Epithelial cell of esophagus (primary cell): ENCODE data around the gene ZNF444.
A peak's percentile ranks its signal among the peaks of the same experiment; 100 is the strongest.
"Not testable (repeated sequence)": the region's sequence is repeated elsewhere in the genome, so short reads cannot be mapped to it uniquely, and the experiment has no call there.

ENCODE experiments used
- DNase-seq: peaks from one replicate; pipeline ENCODE4 v3.0.0; 2010; ENCODE audit warnings: low read depth
- H3K4me3 ChIP-seq: 2 replicates; pipeline ENCODE4 v1.5.1; 2011; ENCODE audit warnings: mild to moderate bottlenecking, low read length, control low read depth
- TF ChIP-seq, protein P1 (sequence below): IDR thresholded peaks from 2 replicates; pipeline ENCODE4 v1.5.1; 2011; ENCODE audit warnings: low read depth, mild to moderate bottlenecking, low read length, control low read depth, inconsistent platforms; ENCODE audit not compliant: insufficient read depth; ENCODE audit errors: missing control alignments

ZNF444 gene

GRCh38 chr19:56104423-56104822, 36.7 kb upstream of the ZNF444 start:
- no peak for DNase-seq
- TF ChIP-seq, protein P1, sequence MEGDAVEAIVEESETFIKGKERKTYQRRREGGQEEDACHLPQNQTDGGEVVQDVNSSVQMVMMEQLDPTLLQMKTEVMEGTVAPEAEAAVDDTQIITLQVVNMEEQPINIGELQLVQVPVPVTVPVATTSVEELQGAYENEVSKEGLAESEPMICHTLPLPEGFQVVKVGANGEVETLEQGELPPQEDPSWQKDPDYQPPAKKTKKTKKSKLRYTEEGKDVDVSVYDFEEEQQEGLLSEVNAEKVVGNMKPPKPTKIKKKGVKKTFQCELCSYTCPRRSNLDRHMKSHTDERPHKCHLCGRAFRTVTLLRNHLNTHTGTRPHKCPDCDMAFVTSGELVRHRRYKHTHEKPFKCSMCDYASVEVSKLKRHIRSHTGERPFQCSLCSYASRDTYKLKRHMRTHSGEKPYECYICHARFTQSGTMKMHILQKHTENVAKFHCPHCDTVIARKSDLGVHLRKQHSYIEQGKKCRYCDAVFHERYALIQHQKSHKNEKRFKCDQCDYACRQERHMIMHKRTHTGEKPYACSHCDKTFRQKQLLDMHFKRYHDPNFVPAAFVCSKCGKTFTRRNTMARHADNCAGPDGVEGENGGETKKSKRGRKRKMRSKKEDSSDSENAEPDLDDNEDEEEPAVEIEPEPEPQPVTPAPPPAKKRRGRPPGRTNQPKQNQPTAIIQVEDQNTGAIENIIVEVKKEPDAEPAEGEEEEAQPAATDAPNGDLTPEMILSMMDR = no peak
- H3K4me3 ChIP-seq = no peak overlapping the region

DNA sequence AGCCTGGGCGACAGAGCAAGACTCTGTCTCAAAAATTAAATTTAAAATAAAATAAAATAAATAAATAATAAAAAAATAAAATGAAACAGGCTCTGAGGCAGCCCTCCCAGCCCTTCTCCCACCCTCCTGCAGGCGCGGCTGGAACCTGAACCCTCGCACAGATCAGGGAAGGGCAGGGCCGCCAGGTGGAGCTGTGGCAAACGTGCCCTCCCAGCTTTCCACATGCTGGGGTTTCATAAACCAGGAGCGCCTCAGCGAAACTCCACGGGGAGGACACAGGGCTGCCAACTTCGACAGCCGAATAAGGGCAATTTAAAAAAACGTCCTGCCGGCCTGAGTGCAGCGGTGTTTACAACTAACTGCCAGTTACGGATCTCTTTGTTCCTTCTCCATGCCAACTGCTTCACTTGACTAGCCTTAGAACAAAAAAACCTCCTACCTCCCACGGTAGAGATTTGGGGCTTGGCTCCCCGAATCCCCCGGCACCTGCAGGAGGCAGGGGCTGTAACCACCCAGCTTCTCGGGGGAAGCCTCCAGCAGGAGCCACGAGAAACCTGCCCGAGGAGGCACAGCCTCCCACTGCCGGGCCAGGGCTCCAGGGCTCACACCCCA, 35.9 kb upstream of the ZNF444 start:
- TF ChIP-seq, protein P1 = peak; percentile 80
- DNase-seq = peak; percentile 77
- no peak overlapping the region for H3K4me3 ChIP-seq

- H3K4me3 ChIP-seq = not testable (repeated sequence)
Observed at GRCh38 chr19:56105831-56106396, 35.2 kb upstream of the ZNF444 start.

DNA sequence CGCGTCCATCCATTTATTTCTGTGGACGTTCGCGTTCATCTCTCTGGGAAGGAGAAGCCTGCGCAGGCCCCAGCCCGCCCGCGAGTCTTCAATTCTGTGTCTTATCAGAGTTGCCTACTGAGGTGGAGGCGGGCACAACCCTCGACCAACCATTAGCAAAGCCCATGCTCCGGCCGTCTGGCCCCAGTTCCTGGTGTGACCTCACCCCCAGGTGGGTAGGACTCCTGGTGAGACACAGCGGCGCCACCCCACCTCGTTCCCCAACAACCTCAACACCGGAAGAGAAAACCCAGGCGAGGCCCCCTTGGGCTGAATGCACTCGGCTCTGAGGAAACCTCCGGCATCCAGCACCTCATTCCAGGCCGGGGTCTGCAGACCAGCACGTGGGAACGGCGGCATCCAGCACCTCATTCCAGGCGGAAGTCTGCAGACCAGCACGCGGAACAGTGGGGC, 34.7 kb upstream of the ZNF444 start:
- H3K4me3 ChIP-seq = no peak overlapping the region
- TF ChIP-seq, protein P1 = no peak
- no peak for DNase-seq

More at GRCh38 chr19:56105831-56106396, 35.2 kb upstream of the ZNF444 start:
- DNase-seq = not testable (repeated sequence)

DNA sequence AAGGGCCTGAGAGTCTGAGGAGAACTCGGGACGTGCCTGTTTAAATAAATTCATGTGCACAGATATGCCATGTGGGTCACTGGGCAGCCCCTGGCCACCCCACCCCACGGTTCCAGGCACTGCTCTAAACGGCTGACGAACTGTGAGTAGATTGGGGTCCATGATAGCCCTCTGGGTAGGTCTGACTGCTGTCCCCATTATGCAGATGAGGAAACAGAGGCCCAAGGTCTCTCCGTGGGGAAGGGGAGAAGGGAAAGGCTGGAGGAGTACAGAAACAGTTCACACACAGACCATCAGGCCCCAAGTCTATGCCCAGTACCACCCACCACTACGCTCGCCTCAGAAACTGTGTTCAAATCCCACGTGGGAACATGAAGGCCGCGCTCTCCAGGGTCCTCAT, 34.1 kb upstream of the ZNF444 start:
- TF ChIP-seq, protein P1 = no peak
- DNase-seq = no peak
- H3K4me3 ChIP-seq = no peak overlapping the region

DNA sequence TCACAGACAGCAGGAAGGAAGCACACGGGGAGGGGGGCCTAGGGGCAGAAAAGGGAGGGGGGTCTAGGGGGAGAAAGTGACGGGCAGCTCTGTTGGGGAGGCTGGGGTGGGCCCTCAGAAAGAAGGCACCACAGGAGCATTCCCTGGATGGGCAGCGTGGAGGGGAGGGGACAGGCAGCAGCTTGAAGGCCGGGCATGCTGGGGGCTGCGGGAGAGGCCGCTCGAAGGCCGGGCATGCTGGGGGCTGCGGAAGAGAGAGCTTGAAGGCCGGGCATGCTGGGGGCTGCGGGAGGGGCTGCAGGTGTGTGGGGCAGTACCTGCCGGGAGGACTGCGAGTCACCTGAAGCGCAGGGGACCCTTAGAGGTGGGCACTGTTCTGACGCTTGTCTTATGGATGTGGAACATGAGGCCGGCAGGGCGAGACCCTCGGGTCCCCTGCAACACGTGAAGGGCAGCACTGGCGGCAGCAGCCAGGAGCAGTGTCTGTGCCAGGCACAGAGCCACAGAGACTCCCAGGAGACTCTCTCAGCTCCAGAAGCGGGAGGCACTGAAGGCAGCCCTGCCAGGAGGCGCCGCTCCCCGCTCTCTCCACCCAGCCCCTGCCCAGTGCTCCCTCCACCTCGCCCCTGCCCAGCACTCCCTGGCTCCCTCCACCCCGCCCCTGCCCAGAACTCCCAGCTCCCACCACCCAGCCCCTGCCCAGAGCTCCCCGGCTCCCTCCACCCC, 33.3 kb upstream of the ZNF444 start:
- DNase-seq = no peak

DNA sequence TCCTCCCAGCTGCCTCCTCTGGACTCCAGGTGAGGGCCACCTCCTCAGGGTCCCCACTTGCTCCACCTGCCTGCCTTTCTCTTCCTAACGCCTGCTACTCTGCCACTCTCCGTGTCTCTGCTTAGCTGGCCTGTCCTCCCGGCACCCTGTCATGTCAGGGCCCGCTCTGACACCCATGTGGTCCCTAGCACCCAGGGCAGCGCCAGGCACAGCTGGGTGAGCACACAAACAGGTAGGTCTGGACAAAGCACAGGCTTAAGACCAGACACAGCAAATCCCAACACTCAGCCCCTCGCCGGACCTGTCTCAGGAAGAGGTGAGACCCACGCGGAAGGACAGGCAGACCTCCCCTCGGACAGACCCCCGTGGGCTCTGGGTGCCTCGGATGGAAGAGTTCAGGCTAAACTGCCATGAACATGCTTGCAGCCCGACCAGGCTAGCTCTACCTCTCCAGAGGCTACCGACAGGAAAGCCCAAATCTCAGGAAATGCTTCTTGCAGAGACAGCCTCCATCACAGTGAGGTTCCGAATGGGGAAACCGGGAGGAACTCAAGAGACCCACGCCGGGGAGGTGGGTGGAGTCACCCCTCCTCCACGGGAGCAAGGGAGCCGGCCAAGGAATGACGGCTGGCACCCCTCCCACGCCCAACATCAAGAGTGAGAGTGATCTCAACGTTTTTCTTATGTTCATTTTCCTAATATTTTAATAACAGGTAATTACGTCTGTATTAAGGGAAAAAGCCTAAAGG, 32.5 kb upstream of the ZNF444 start:
- TF ChIP-seq, protein P1 = no peak
- no peak overlapping the region for H3K4me3 ChIP-seq
- peak; percentile 40 for DNase-seq

More for the DNA sequence above, 33.3 kb upstream of the ZNF444 start:
- no peak overlapping the region for H3K4me3 ChIP-seq
- TF ChIP-seq, protein P1 = no peak
